OCI-LY1 (cell line): ENCODE measurements around the gene CCDC127.

Experiments used
- H2AFZ ChIP-seq: fragments of 200-600 bp; sonication (generic), shearing (Covaris generic); 2 replicates; pipeline ENCODE4 v1.6.0; 2014; ENCODE audit warnings: antibody characterized with exemption, mild to moderate bottlenecking, low read length
- H3F3A ChIP-seq: fragments of 200-600 bp; sonication (generic), shearing (Covaris generic); 2 replicates; pipeline ENCODE4 v1.6.0; 2014; ENCODE audit warnings: mild to moderate bottlenecking, antibody characterized with exemption, low read length, moderate library complexity; ENCODE audit not compliant: insufficient read depth
- H3K27ac ChIP-seq: fragments of 200-600 bp; sonication (generic); 2 replicates; pipeline ENCODE4 v1.5.1; 2014; ENCODE audit warnings: low read length, mixed run types, mild to moderate bottlenecking, low read depth; ENCODE audit not compliant: poor library complexity, severe bottlenecking
- H3K27me3 ChIP-seq: fragments of 200-600 bp; sonication (generic); 2 replicates; pipeline ENCODE4 v1.6.0; 2014; ENCODE audit warnings: antibody characterized with exemption, mild to moderate bottlenecking, low read length, moderate library complexity; ENCODE audit not compliant: insufficient read depth
- H3K36me3 ChIP-seq: fragments of 200-600 bp; sonication (generic); 2 replicates; pipeline ENCODE4 v1.6.1; 2014; ENCODE audit warnings: mild to moderate bottlenecking, antibody characterized with exemption, low read length, moderate library complexity, mixed read lengths; ENCODE audit not compliant: insufficient read depth
- H3K4me1 ChIP-seq: fragments of 200-600 bp; sonication (generic); 2 replicates; pipeline ENCODE4 v1.5.1; 2014; ENCODE audit warnings: mild to moderate bottlenecking, low read length, moderate library complexity; ENCODE audit not compliant: insufficient read depth, severe bottlenecking
- H3K4me2 ChIP-seq: fragments of 200-600 bp; sonication (generic), shearing (Covaris generic); 2 replicates; pipeline ENCODE4 v1.6.1; 2014; ENCODE audit warnings: low read length
- H3K4me3 ChIP-seq: fragments of 200-600 bp; sonication (generic); 2 replicates; pipeline ENCODE4 v1.5.1; 2014; ENCODE audit warnings: low read length, low read depth, mild to moderate bottlenecking, mixed read lengths; ENCODE audit not compliant: poor library complexity, severe bottlenecking
- H3K79me2 ChIP-seq: fragments of 200-600 bp; shearing (Covaris generic); 2 replicates; pipeline ENCODE4 v1.6.1; 2016; ENCODE audit warnings: mixed run types, low read length, mixed read lengths; ENCODE audit not compliant: insufficient read depth
- H3K9ac ChIP-seq: fragments of 200-600 bp; sonication (generic), shearing (Covaris generic); 2 replicates; pipeline ENCODE4 v1.6.1; 2014; ENCODE audit warnings: mild to moderate bottlenecking, low read length, mixed read lengths
- H3K9me2 ChIP-seq: fragments of 200-600 bp; sonication (generic), shearing (Covaris generic); 2 replicates; pipeline ENCODE4 v1.6.1; 2014; ENCODE audit warnings: low read depth, mild to moderate bottlenecking, low read length, mixed read lengths
- H3K9me3 ChIP-seq: fragments of 200-600 bp; shearing (Covaris generic); 2 replicates; pipeline ENCODE4 v1.6.1; 2014; ENCODE audit warnings: low read length, mixed read lengths
- H4K20me1 ChIP-seq: fragments of 200-600 bp; sonication (generic), shearing (Covaris generic); 2 replicates; pipeline ENCODE4 v1.6.0; 2016; ENCODE audit warnings: mild to moderate bottlenecking, low read length; ENCODE audit not compliant: insufficient read depth
- EZH2 ChIP-seq: fragments of 200-600 bp; sonication (generic), shearing (Covaris generic); IDR thresholded peaks from 2 replicates; pipeline ENCODE4 v1.8.0; 2017; ENCODE audit warnings: borderline replicate concordance, mixed run types, mild to moderate bottlenecking, antibody characterized with exemption, low read length, moderate library complexity, mixed read lengths
- TF ChIP-seq, protein P1 (sequence below): fragments of 200-600 bp; sonication (generic), shearing (Covaris generic); IDR thresholded peaks from 2 replicates; pipeline ENCODE4 v1.5.1; 2017; ENCODE audit warnings: mild to moderate bottlenecking, antibody characterized with exemption, low read length, moderate library complexity, mixed read lengths

The CCDC127 gene

DNA sequence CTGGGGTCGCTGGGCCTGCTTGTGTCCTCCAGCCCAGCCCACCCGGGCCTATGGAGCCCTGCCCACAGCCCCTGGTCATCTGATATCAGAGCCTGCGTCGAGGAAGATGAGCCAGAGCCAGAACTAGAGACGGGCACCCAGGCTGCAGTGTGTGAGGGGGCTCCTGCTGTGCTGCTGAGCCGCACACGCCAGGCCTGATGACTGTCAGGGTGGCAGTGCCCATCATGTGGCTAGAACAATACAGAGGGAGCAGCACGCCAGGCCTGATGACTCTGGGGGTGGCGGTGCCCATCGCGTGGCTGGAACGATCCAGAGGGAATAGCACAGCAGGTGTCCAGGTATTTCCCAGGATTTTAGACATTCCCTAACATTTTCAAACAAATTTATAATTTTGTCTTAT lies 35.8 kb downstream of the CCDC127 start:
- Histone ChIP-seq H3K4me2 (no peak overlapping the region), H3K9me2 (no peaks in the 10 kb centered on the region), H3K27ac (no peak overlapping the region), H3K79me2 (no peaks in the 10 kb centered on the region), H3F3A (no peaks in the 10 kb centered on the region), H2AFZ (no peak overlapping the region), H3K4me3 (no peak overlapping the region), H3K27me3 (peaks cover 5% of the 10 kb centered on the region), H3K9ac (no peak overlapping the region), H3K9me3 (no peaks in the 10 kb centered on the region), H4K20me1 (no peaks in the 10 kb centered on the region), H3K36me3 (no peaks in the 10 kb centered on the region), H3K4me1 (no peaks in the 10 kb centered on the region)
- TF ChIP-seq EZH2, result no peak
- TF ChIP-seq, protein P1, sequence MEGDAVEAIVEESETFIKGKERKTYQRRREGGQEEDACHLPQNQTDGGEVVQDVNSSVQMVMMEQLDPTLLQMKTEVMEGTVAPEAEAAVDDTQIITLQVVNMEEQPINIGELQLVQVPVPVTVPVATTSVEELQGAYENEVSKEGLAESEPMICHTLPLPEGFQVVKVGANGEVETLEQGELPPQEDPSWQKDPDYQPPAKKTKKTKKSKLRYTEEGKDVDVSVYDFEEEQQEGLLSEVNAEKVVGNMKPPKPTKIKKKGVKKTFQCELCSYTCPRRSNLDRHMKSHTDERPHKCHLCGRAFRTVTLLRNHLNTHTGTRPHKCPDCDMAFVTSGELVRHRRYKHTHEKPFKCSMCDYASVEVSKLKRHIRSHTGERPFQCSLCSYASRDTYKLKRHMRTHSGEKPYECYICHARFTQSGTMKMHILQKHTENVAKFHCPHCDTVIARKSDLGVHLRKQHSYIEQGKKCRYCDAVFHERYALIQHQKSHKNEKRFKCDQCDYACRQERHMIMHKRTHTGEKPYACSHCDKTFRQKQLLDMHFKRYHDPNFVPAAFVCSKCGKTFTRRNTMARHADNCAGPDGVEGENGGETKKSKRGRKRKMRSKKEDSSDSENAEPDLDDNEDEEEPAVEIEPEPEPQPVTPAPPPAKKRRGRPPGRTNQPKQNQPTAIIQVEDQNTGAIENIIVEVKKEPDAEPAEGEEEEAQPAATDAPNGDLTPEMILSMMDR, result no peak

- Histone ChIP-seq H3K4me1 (no peaks in the 10 kb centered on the region), H3F3A (no peaks in the 10 kb centered on the region), H3K9ac (no peak overlapping the region), H3K9me3 (no peaks in the 10 kb centered on the region), H4K20me1 (no peaks in the 10 kb centered on the region), H2AFZ (no peak overlapping the region), H3K9me2 (no peaks in the 10 kb centered on the region), H3K79me2 (no peaks in the 10 kb centered on the region), H3K27ac (no peak overlapping the region), H3K36me3 (no peaks in the 10 kb centered on the region), H3K4me2 (no peak overlapping the region), H3K4me3 (no peak overlapping the region), H3K27me3 (peaks cover 5% of the 10 kb centered on the region)
- TF ChIP-seq, protein P1, result no peak
- no peak for TF ChIP-seq EZH2
Measured at GRCh38 chr5:181566-181965, 36.4 kb downstream of the CCDC127 start.

DNA sequence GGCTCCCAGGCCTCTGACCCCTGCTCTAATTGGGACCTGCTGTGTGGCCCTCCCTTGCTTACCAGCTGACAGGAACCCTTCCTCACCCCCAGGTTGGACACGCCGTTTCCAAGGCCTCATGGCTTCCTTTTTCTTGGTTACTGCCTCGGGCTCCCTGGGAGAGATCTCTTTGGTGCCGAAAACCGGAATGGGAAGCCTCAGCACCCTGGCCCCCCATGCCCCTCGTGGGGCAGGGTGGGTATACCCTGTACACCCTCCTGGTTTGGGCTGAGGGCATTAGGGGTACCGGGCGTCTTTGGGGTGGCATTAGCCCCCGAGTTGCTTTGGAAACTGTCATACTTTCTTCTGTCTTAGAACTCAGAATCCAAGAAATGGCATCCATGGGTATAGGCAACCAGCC lies 36.8 kb downstream of the CCDC127 start:
- Histone ChIP-seq H3F3A (no peaks in the 10 kb centered on the region), H2AFZ (no peak overlapping the region), H3K9ac (no peak overlapping the region), H3K9me2 (no peaks in the 10 kb centered on the region), H3K4me1 (no peaks in the 10 kb centered on the region), H3K79me2 (no peaks in the 10 kb centered on the region), H4K20me1 (no peaks in the 10 kb centered on the region), H3K27ac (no peak overlapping the region), H3K4me2 (no peak overlapping the region), H3K36me3 (no peaks in the 10 kb centered on the region), H3K9me3 (no peaks in the 10 kb centered on the region), H3K27me3 (peaks cover 5% of the 10 kb centered on the region), H3K4me3 (no peak overlapping the region)
- TF ChIP-seq, protein P1, result no peak
- TF ChIP-seq EZH2, result no peak
